ENCODE data around the gene RPS26.
A peak's percentile ranks its signal among the peaks of the same experiment; 100 is the strongest.

RPS26 gene

GRCh38 chr12:56078931-56079722, 37.4 kb downstream of the RPS26 start:
- peak; percentile 26 to 70 for DNase-seq

- DNase-seq, result peak; percentile 15 to 48
These were observed 38.2 kb downstream of the RPS26 start, which contains the start of gene ERBB3 for GRCh38 chr12:56079723-56080555. ERBB3 (plus strand) TSS chr12:56080165; CDS start chr12:56080301, 136 bp downstream.

DNA sequence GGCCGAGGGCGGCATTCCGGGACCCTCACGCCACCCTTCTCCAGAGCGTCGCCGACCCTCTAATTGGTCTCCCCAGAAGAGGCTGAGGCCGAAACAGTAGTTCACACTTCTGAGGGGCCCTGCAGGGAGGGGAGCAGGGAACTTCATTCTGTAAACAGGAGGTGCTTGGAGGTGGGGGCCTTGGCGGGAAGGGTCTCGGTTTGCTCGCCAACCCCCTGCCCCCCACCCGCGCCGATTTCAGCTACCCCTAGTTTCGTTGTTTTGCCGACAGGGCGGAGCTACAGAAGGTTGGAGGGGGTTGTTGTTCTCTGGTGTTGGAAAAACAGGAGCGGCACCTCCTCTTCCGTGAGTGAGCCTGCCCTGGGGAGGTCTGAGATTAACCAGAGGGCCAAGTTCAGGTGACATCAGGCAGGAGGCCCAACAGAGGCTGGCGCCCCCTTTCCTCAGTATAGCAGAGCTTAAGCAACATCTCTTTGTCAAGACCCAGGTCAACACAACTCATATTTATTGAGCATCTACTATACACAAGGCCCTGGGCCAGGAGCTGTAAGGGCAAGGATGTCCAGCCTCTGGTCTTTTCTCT, 38.9 kb downstream of the RPS26 start:
- DNase-seq, result no peak

DNA sequence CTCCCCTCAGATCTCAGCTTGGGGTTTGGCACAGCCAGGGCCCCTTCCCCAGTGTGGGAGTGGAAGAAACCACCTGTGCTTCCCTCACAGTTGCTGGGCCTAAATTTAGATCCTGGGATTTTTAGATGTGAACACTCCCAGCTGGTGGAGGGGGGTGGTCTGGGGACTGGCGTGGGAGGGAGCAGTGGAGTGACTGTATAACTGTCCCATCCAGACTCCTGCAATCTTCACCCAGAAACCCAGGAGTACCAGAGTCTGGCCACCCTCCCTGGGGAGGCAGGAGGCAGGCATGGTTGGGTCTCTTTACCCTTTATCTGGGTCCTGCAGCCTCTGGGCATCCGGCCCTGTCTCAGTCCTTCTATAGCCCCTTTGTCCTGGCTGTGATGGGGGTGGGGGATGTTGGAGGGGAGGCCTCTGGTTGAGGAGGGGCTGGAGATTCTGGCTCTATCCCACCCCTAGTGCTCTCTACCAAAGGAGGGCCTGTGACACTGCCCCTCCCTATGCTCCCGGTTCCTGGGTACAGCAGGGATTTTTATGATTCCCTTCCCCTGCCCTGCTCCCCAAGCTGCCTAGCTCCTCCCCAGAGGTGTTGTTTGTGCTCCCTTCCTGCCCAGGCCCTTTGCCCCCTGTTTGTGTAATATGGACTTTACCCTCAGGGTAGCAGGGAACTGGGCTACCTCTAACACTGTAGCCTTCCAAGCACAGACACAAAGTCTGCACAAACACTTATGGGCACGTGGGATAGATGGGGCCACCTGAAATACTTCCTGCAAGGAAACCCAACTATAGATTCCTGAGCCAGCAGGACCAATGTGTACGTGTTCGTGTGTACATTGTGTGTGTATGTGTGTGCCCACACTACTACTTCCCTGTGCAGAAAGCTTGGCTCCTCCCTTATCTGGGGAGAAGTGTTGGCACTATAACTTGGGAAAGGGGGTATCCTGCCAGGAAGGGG, 40.0 kb downstream of the RPS26 start:
- no peak for DNase-seq

- DNase-seq, result no peak
These were observed 40.7 kb downstream of the RPS26 start for GRCh38 chr12:56082382-56082781.

DNA sequence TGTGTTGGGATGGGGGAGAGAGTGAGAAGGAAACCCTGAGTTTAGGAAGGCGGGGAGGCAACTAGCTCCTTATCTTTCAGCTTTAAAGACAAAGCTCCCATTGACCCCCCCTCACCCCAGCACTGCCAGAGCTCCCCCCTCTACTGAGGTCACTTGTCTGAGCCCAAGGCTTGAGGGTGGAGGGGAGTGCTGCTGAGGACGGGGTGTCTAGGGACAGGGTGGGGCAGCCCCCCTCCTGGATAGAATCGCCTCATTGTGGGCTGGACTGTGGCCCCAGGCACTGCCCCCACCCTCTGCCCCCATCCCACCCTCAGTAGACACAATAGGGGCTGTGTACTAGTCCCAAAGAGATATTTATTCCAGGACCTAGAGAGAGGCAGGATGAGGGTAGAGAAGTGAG, 41.2 kb downstream of the RPS26 start:
- no peak for DNase-seq

DNA sequence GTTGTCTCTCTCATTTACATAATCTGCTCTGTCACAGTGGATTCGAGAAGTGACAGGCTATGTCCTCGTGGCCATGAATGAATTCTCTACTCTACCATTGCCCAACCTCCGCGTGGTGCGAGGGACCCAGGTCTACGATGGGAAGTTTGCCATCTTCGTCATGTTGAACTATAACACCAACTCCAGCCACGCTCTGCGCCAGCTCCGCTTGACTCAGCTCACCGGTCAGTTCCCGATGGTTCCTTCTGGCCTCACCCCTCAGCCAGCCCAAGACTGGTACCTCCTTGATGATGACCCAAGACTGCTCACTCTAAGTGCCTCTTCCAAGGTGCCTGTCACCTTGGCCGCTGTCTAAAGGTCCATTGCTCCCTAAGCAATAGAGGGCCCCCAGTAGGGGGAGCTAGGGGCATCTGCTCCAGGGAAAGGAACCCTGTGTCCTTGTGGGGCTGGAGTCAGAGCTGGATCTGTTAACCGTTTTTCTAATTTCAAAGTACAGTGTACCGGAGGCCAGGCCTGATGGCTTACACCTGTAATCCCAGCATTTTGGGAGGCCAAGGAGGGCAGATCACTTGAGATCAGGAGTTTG, 43.3 kb downstream of the RPS26 start:
- peak in 1 of 2 experiments; percentile 14 for DNase-seq

GRCh38 chr12:56086096-56086495, 44.4 kb downstream of the RPS26 start:
- no peak for DNase-seq

DNA sequence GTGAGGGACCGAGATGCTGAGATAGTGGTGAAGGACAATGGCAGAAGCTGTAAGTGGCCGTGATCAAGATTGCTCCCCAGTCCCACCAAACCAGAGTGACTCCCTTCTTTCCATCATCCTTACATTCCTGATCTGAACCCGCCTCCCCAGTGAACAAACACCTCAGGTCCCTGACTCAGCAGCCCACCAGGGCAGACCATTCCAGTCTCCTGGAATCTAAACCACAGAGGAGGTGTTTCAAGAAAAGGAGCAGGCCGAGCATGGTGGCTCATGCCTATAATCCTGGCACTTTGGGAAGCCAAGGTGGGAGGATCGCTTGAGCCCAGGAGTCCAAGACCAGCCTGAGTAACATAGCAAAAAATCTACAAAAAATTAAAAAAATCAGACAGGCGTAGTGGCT, 44.9 kb downstream of the RPS26 start:
- DNase-seq, result no peak

GRCh38 chr12:56087220-56087619, 45.5 kb downstream of the RPS26 start:
- no peak for DNase-seq

Data from NCI-H446 (cell line).